Activated T-helper 2 cell treated with anti-CD3 and anti-CD28 coated beads, Interferon-gamma antibody, Interleukin-2, Interleukin-4, amounts not matched to agents 10 μg/mL and 5 μg/mL and 100 μg/mL, durations not matched to agents 14 hours and 24 hours and 36 hours (primary cell): Measurements from ENCODE around the gene RFX4. TPM values are rescaled to one million over a fixed set of nuclear protein-coding genes. Genes with fewer than 3 reads are reported as not detected.

Experiments used
- DNase-seq: peaks from one replicate; pipeline ENCODE4 v3.0.0; 2021; ENCODE audit warnings: low spot score
- H3K27ac Mint-ChIP-seq: one replicate; pipeline ENCODE4 v1.8.0; 2021; ENCODE audit warnings: mixed read lengths
- H3K27me3 Mint-ChIP-seq: one replicate; pipeline ENCODE4 v1.8.0; 2021; ENCODE audit warnings: low read depth, mixed read lengths
- H3K36me3 Mint-ChIP-seq: one replicate; pipeline ENCODE4 v1.8.0; 2021; ENCODE audit warnings: low read depth, mixed read lengths
- H3K4me1 Mint-ChIP-seq: one replicate; pipeline ENCODE4 v1.8.0; 2021; ENCODE audit warnings: low read depth, mixed read lengths
- H3K4me3 Mint-ChIP-seq: one replicate; pipeline ENCODE4 v1.8.0; 2021; ENCODE audit warnings: low read depth, mild to moderate bottlenecking, moderate library complexity, mixed read lengths
- H3K9me3 Mint-ChIP-seq: one replicate; pipeline ENCODE4 v1.8.0; 2021; ENCODE audit warnings: mixed read lengths
- intact Hi-C: fragments of 100-400 bp; cut with micrococcal nuclease; formaldehyde crosslinking; loops from one replicate; pipeline ENCODE4 v1.15.1; 2023
- total RNA-seq: library from RNA; stranded (reverse); gene quantifications from 2 replicates; pipeline ENCODE4 v1.2.3, GENCODE V29; 2022

Gene RFX4
- total RNA-seq, 1 donor from 2014 or later, result not detected

- H3K27me3 Mint-ChIP-seq, result peaks cover 14% of the 10 kb centered on the region
Measured at GRCh38 chr12:106670131-106670530, 87.3 kb downstream of the RFX4 start.

GRCh38 chr12:106671840-106672239 lies 89.0 kb downstream of the RFX4 start:
- Mint-ChIP-seq H3K4me3 (no peak overlapping the region), H3K27me3 (peaks cover 8% of the 10 kb centered on the region), H3K27ac (no peak overlapping the region), H3K9me3 (no peaks in the 10 kb centered on the region), H3K36me3 (no peaks in the 10 kb centered on the region), H3K4me1 (no peaks in the 10 kb centered on the region)
- intact Hi-C loops, result no loop called here
- no peak for DNase-seq

More at GRCh38 chr12:106670131-106670530, 87.3 kb downstream of the RFX4 start:
- intact Hi-C loops, result no loop called here
- Mint-ChIP-seq H3K4me3 (no peak overlapping the region), H3K36me3 (no peaks in the 10 kb centered on the region), H3K9me3 (peaks cover 2% of the 10 kb centered on the region), H3K4me1 (no peaks in the 10 kb centered on the region), H3K27ac (no peak overlapping the region)
- DNase-seq, result no peak

DNA sequence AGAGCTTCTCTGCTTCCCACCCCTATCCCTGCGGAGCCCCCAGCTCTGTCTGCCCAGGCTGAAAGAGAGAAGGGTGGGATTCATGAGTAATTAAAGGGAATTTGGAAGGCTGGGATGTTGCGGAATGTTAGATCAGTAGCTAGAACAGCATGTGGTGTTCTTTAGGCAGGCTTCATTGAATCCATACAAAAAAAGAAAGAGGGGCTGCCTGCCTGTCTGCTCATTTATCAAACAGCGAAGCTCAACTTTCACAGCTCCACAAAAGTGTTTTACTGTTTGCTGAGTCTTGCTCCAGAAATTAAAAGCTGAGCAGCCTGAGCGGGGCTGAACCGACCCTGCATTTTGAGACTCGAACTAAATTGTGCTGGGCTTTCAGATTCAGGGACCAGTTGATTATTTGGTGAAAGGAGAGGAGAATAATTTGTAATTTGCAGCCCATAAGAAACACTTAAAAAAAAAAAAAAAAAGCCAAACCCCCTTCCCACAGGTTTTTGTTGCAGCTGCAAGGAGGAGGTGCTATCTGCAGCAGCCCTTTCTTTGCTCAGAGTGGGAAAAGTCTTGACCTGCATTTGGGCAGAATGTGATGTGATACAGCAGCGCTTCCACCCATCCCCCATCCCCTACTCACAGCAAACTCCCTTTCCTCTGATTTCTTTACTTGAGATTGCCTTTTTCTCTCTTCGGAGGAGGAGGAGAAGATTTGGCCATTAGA lies 89.7 kb downstream of the RFX4 start:
- H3K4me1 Mint-ChIP-seq, result no peaks in the 10 kb centered on the region
- no peak overlapping the region for H3K27ac Mint-ChIP-seq
- H3K27me3 Mint-ChIP-seq, result peaks cover 8% of the 10 kb centered on the region
- H3K9me3 Mint-ChIP-seq, result no peaks in the 10 kb centered on the region
- H3K4me3 Mint-ChIP-seq, result no peak overlapping the region
- DNase-seq, result no peak
- intact Hi-C loops, result no loop called here
- H3K36me3 Mint-ChIP-seq, result no peaks in the 10 kb centered on the region

DNA sequence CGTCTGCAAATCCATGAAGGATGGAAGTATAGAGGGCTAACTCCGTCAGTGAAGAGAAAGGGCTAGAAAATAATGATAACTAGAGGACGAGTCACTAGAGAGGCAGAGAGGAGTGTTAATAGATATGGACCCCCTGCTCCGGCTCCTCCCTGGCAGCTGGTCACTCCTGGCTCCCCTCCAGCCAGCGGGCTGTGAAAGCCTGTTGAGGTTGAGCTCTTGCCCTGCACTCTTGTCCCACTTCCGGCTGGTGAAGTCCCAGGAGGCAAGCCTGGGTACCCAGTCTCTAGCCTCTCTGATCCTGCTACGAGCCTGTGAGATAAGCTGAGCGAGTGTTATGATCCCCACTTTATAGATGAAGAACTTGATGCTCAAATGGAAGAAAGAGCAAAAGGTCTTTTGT lies 90.3 kb downstream of the RFX4 start:
- peaks cover 8% of the 10 kb centered on the region for H3K27me3 Mint-ChIP-seq
- no peak for DNase-seq
- no peaks in the 10 kb centered on the region for H3K9me3 Mint-ChIP-seq
- intact Hi-C loops, result no loop called here
- H3K4me1 Mint-ChIP-seq, result no peaks in the 10 kb centered on the region
- H3K27ac Mint-ChIP-seq, result no peak overlapping the region
- no peak overlapping the region for H3K4me3 Mint-ChIP-seq
- no peaks in the 10 kb centered on the region for H3K36me3 Mint-ChIP-seq

DNA sequence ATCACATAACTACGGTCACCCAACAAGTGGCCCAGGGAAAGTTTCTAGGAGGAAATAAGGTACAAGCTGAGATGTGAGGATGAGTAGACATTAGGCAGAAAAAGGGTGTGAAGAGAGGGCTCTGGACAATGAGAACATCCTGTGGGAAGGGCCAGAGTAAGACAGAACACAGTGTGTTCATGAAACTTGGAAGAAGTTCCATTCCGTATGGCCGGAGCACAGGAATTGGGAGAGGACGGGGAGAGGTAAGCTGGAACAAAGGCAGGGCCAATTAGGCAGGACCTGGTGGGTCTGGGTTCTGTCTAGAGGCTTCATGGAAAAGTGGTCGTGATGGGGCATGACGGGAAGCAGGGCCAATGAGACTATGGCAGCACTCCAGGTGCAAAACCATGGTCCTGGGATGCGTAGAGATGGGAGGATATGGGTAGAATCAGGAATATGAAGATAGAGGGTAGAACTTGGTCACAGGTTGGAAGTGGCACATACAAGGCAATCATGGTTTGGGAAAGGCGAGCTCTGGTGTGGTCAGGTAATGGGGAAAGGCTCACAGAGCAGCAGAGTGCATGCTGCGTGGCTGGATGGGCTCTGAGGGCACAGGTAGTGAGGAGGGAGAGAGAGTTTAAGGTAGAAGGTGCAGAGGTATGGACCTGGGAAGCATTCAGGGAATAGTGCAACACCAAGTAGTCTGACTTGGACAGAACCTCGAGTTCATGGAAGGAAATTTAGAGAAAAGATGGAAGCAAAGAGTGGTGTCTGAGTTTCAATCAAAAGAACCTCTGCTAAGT lies 93.0 kb downstream of the RFX4 start:
- no peak for DNase-seq
- Mint-ChIP-seq H3K36me3 (no peaks in the 10 kb centered on the region), H3K9me3 (no peaks in the 10 kb centered on the region), H3K4me1 (no peaks in the 10 kb centered on the region), H3K4me3 (no peak overlapping the region), H3K27ac (no peak overlapping the region), H3K27me3 (peaks cover 9% of the 10 kb centered on the region)
- intact Hi-C loops, result no loop called here

DNA sequence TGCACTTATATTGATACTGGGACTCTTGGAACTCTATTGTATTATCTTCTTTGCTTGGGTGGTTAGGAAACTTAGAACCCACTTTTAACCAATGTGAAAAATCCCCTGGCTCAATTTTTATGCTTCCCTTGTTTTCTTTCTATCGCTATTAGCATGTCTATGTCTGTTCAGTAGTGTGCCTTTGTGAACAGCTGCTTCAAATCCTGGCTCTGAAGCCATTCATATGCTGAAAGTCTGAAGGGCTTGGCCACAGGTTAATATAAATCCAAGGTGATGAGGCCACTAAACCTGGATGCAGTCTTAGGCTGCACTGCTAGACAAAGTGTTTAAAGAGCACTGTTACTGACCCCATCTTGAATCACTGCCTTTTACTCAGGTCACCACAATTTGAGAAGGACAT lies 96.8 kb downstream of the RFX4 start:
- Mint-ChIP-seq H3K4me1 (no peaks in the 10 kb centered on the region), H3K4me3 (no peak overlapping the region), H3K9me3 (no peaks in the 10 kb centered on the region), H3K27ac (no peak overlapping the region), H3K36me3 (no peaks in the 10 kb centered on the region), H3K27me3 (peaks cover 3% of the 10 kb centered on the region)
- no peak for DNase-seq
- intact Hi-C loops, result no loop called here

DNA sequence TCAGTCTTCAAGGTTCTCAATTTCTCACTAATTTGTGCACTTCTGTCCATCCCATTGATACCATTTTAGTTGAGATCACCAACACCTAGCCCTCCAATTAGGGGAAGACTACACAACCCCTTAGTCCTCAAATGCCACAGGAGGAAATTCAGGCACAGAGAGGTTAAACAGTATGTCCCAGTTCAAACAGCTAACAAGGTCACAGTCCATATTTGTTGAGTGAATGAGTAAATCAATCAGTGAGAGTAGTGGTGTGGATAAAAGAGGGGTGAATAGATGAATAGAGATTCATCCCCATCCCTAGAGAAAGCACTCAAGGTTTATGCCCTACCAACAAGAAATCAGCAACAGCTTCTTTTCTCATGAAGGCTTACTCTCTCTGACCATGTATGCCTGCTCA lies 97.5 kb downstream of the RFX4 start:
- H3K27me3 Mint-ChIP-seq, result peaks cover 3% of the 10 kb centered on the region
- H3K36me3 Mint-ChIP-seq, result no peaks in the 10 kb centered on the region
- no peak for DNase-seq
- H3K27ac Mint-ChIP-seq, result no peak overlapping the region
- no peaks in the 10 kb centered on the region for H3K4me1 Mint-ChIP-seq
- intact Hi-C loops, result loop anchor here (5.0 kb wide), 1 partner anchor 162 kb away; no protein-coding TSS in a partner anchor
- H3K9me3 Mint-ChIP-seq, result no peaks in the 10 kb centered on the region
- H3K4me3 Mint-ChIP-seq, result no peak overlapping the region

GRCh38 chr12:106681210-106681609 lies 98.4 kb downstream of the RFX4 start:
- intact Hi-C loops, result loop anchor here (5.0 kb wide), 1 partner anchor 161 kb away; no protein-coding TSS in a partner anchor
- Mint-ChIP-seq H3K4me1 (no peaks in the 10 kb centered on the region), H3K9me3 (no peaks in the 10 kb centered on the region), H3K4me3 (no peak overlapping the region), H3K27ac (no peak overlapping the region), H3K27me3 (peaks cover 1% of the 10 kb centered on the region), H3K36me3 (no peaks in the 10 kb centered on the region)
- no peak for DNase-seq

- H3K36me3 Mint-ChIP-seq, result no peaks in the 10 kb centered on the region
- intact Hi-C loops, result loop anchor here (2.0 to 5.0 kb wide), 2 partner anchors 160 to 238 kb away; no protein-coding TSS in a partner anchor
- no peaks in the 10 kb centered on the region for H3K4me1 Mint-ChIP-seq
- H3K4me3 Mint-ChIP-seq, result no peak overlapping the region
- H3K27ac Mint-ChIP-seq, result no peak overlapping the region
- H3K27me3 Mint-ChIP-seq, result peaks cover 1% of the 10 kb centered on the region
- H3K9me3 Mint-ChIP-seq, result no peaks in the 10 kb centered on the region
- DNase-seq, result no peak
Measured at GRCh38 chr12:106682594-106683234, 99.9 kb downstream of the RFX4 start.

DNA sequence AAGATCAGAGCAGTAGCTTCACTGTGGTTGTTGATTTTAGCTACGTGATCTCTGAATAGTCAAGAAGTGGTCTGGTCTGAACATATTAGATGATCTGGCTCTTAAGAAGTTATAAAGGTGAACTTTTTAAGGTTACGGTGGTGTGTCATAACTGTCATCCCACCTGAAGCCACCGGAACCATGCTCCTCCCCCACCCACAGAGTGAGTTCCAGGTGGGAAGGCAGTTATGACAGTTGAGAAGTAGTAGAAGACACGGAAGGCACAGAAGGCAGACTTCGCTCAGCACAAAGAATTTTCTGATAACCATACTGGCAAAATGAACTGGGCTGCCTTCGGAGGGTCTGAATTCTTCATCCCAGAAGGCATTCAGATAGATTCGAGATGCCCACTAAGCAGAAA lies 101.7 kb downstream of the RFX4 start:
- Mint-ChIP-seq H3K4me1 (no peaks in the 10 kb centered on the region), H3K27me3 (peaks cover 1% of the 10 kb centered on the region), H3K36me3 (no peaks in the 10 kb centered on the region), H3K27ac (no peak overlapping the region), H3K9me3 (no peaks in the 10 kb centered on the region), H3K4me3 (no peak overlapping the region)
- intact Hi-C loops, result loop anchor here (5.0 kb wide), 1 partner anchor 158 kb away; no protein-coding TSS in a partner anchor
- DNase-seq, result no peak

- H3K4me3 Mint-ChIP-seq, result no peak overlapping the region
- no peaks in the 10 kb centered on the region for H3K27me3 Mint-ChIP-seq
- no peaks in the 10 kb centered on the region for H3K9me3 Mint-ChIP-seq
Measured at GRCh38 chr12:106685381-106685780, 102.6 kb downstream of the RFX4 start.

GRCh38 chr12:106687672-106688071 lies 104.9 kb downstream of the RFX4 start:
- H3K4me3 Mint-ChIP-seq, result no peak overlapping the region
- H3K4me1 Mint-ChIP-seq, result no peaks in the 10 kb centered on the region
- H3K36me3 Mint-ChIP-seq, result no peaks in the 10 kb centered on the region
- intact Hi-C loops, result no loop called here
- no peak overlapping the region for H3K27ac Mint-ChIP-seq
- DNase-seq, result no peak
- no peaks in the 10 kb centered on the region for H3K9me3 Mint-ChIP-seq
- H3K27me3 Mint-ChIP-seq, result peaks cover 1% of the 10 kb centered on the region

More at GRCh38 chr12:106685381-106685780, 102.6 kb downstream of the RFX4 start:
- Mint-ChIP-seq H3K36me3 (no peaks in the 10 kb centered on the region), H3K4me1 (no peaks in the 10 kb centered on the region), H3K27ac (no peak overlapping the region)
- intact Hi-C loops, result no loop called here
- no peak for DNase-seq
